DMS153 (cell line): ENCODE measurements around the gene BLOC1S3.

ENCODE experiments used
- DNase-seq: peaks from one replicate; lab custom pipeline; 2025; lab: John Stamatoyannopoulos, UW

Gene BLOC1S3, protein sequence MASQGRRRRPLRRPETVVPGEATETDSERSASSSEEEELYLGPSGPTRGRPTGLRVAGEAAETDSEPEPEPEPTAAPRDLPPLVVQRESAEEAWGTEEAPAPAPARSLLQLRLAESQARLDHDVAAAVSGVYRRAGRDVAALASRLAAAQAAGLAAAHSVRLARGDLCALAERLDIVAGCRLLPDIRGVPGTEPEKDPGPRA

GRCh38 chr19:45178262-45179071 is at the start of gene BLOC1S3:
BLOC1S3 (plus strand) TSS chr19:45178784; CDS start chr19:45179297, 513 bp downstream.
- DNase-seq = peak; percentile 100

DNA sequence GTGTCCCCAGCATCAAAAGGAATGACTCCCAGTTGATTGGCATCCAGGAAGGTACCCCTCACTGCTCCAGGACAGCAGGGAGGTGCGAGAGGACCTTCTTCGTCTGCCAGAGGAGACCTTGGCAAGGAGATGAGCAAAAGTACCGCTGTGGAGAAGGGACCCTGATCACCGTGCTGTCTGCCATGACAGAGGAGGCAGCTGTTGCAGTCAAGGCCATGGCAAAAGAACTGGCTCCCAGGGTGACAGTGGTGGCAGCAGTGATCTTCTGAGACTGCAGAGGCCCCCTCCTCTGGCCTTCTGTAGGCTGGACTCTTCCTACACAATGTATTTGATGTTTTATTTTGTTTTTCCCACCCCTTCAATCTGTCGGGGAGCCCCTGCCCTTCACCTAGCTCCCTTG is 49.8 kb upstream of the BLOC1S3 start:
- no peak for DNase-seq

DNA sequence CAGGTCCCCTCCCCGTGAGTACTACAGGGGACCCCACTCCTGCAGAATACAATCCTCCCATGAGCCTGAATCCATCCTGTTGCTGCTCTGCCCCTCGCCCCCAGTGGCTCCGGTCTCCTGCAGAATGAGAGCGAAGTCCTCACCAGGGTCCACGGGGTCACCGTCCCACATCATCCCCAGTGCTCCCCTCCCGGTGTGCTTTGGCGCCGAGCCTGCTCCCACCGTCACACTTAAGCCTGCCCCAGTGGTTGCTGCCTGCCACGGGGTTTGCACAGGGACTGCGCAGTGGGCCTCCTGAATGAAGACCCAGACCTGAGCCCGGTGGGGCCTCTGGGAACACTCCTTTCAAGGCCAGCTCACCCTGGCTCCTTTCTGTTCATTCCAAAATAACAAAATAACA is 48.3 kb upstream of the BLOC1S3 start:
- no peak for DNase-seq

GRCh38 chr19:45130888-45131615 is 47.5 kb upstream of the BLOC1S3 start:
- peak; percentile 99 for DNase-seq

DNA sequence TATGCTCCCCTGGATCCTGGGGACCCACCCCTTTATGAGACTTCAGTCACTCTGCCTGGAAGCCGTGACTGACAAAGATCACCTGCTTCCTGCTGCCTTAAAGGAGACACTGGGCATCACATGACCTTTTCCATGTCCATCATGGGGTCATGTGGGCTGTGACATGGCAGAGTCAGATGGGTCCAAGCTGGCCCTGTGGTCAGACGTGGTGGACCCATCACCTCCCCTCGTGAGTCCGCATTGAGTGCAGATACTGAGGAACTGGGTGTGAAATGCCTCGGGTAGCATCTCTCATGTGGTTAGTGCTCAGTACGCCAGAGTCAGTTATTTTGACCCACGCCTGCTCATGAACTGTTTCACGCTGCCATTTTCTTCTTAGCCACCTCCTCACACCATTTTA is 44.9 kb upstream of the BLOC1S3 start:
- DNase-seq = no peak

DNA sequence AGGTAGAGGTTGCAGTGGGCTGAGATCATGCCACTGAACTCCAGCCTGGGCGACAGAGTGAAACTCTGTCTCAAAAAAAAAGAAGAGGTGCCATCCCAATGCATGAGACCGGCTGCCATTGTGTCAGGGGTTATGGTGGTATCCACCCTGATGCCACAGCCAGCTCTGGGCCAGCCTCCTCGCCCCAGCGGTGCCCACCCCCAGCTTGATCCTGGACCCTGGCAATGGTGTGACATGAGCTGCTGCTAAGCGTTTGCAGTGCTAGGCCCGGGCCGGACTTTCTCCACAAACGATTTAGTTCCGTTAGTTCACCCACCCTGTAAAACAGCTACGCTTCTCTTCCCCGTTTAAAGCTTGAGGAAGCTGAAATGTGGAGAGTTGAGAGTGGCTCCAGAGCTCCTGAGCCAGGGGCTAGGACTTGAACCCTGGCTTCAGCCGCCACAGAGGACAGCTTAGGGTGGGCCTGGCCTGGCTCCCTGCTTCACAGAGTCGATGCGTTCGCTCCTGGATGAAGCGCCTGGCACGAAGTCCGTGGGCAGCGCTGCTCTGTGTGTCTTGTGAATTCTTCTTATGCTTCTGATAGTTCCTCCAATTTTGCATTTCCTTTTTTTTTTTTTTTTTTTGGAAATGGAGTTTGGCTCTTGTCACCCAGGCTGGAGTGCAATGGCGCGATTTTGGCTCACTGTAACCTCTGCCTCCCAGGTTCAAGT is 43.3 kb upstream of the BLOC1S3 start:
- DNase-seq = no peak

DNA sequence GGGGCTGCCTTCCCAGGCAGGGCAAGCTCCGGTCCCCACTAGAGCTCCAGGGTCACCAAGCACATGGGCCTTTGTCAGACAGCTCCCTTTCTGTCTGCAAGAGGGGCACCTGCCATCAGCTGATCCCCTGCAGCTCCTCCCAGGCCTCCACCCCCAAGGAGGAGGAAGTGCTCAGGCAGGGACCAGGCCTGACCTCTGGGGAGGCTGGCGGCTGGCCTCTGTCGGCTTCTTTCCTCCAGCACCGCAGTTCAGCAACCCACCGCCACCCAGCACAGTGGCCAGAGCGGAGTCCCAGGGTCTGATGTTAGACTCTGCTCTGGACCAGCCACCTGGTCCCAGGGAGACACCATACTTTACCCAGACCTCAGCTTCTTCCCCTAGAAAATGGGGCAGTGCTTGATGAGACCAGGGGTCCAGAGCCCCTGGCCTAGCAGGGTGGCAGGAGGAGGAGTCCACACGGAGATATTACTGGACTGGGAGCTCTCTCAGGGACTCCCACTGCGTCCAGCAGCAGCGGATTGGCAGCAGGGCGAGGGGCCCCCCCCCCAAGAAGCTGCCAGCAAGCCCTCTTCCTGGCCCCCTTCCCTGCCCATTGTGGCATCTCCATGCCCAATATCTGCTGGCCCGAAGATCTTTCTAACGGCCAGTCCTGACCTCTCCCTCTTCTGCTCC is 41.9 kb upstream of the BLOC1S3 start:
- DNase-seq = no peak

GRCh38 chr19:45137179-45137761 is 41.3 kb upstream of the BLOC1S3 start:
- no peak for DNase-seq

DNA sequence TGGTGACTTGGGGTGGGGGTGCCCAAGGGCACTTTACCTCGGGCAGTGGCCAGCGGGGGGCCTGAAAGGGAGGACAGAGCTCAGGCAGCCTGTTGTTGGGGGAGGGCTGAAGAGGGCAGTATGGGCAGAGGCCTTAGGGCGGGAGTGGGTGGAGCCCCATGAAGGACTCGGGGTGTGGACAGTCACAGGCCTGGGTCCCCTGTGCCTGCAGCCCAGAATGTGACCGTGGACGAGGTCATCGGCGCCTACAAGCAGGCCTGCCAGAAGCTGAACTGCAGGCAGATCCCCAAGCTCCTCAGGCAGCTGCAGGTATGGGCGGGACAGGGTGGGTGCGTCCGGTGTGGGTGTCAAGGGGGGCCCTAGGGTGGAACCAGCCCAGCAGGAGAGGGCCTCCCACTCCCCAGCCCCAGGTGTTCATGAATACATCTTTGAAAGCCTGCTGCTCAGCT is 40.3 kb upstream of the BLOC1S3 start:
- no peak for DNase-seq

DNA sequence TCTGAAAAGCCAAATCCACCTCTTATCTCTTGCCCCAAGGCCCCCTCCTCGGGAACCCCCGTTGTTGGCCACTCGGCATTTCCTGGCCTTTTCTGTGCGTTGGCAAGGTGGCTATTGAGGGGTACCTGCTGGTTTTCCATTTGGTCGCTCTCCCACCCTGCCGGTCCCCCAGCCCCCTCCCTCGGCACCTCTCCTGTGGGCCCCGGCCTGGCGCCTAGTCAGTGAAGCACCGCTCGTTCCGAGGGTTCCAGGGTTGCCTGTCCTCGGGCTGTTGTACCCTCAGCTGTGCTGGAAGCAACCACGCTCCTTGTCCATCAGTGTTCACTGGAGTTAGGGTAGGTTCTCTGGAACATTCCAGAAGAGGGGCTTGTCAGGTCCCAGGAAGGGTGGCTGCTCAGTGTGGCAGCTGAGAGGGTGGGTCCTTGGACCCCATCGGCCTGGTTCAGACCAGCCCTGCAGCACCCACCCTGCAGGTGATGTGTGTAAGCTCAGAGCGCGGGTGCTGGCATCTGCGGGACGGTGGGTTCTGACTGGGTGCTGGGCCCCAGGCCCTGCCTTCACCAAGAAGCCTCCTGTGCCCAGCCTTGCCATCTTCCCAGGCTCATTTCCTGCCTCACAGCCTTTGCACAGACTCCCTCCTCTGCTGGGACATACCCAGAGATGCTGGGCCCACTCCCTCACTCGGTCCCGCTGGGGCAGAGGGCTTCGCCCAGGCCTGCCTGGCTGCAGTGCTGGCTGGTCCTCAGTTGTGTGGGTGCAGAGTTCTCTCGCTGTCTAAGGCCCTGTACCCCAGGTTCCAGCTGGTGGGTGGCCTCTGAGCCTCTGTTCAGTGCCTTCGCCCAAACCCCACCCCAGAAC is 39.1 kb upstream of the BLOC1S3 start:
- DNase-seq = no peak

GRCh38 chr19:45140144-45140503 is 38.5 kb upstream of the BLOC1S3 start:
- no peak for DNase-seq

- no peak for DNase-seq
Observed at GRCh38 chr19:45140533-45140932, 38.1 kb upstream of the BLOC1S3 start.

DNA sequence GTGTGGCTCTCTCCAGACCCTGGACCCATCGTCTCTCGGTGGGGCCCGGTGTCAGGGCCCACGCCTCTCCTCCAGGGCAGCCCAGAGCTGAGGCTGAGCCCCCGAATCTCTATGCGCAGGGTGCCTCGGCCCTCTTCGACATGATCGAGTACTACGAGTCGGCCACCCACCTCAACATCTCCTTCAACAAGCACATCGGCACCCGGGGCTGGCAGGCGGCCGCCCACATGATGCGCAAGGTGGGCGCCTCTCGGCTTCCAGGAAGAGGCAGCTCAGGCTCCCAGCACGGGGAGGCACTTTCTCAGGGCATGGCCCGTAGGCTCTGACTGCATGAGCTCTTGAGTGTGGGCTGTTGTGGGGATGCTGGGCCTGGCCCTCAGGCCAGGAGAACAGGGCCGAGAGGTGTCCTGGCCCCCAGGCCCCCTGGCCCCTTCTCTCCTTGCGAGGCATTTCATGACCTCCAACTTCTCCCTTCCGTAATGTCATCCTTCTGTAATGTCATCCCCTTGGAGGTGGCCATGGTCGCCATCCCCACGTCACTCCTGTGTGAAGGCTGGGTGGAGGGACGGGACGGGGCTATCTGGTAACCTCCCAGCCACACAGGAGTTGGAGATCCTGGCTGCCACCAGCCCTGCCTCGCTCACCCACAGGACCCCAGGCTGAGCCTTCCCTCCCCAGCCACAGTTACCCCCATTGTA is 37.2 kb upstream of the BLOC1S3 start:
- no peak for DNase-seq

DNA sequence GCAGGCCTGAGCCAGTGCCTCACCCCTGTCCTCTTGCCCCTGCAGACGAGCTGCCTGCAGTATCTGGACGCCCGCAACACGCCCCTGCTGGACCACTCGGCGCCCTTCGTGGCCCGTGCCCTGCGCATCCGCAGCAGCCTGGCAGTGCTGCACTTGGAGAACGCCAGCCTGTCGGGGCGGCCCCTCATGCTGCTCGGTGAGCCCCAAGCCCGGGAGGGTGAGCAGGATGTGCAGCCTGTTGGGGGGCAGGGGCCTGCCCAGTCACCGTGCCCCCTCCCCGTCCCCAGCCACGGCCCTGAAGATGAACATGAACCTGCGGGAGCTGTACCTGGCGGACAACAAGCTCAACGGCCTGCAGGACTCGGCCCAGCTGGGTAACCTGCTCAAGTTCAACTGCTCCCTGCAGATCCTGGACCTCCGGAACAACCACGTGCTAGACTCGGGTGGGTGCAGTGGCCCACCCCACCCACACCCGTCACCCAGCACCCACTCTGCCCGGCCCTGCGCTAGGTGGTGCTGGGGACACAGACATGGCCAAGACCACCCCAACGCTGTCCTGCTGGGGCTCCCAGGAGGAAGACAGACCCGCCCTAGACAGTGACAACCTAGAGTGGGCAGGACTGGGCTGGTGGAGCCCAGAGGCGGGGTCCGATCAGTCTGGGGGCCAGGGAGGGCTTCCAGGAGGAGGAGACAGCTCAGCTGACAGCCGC is 36.4 kb upstream of the BLOC1S3 start:
- DNase-seq = no peak

- DNase-seq = no peak
Observed at GRCh38 chr19:45142726-45143110, 35.9 kb upstream of the BLOC1S3 start.

DNA sequence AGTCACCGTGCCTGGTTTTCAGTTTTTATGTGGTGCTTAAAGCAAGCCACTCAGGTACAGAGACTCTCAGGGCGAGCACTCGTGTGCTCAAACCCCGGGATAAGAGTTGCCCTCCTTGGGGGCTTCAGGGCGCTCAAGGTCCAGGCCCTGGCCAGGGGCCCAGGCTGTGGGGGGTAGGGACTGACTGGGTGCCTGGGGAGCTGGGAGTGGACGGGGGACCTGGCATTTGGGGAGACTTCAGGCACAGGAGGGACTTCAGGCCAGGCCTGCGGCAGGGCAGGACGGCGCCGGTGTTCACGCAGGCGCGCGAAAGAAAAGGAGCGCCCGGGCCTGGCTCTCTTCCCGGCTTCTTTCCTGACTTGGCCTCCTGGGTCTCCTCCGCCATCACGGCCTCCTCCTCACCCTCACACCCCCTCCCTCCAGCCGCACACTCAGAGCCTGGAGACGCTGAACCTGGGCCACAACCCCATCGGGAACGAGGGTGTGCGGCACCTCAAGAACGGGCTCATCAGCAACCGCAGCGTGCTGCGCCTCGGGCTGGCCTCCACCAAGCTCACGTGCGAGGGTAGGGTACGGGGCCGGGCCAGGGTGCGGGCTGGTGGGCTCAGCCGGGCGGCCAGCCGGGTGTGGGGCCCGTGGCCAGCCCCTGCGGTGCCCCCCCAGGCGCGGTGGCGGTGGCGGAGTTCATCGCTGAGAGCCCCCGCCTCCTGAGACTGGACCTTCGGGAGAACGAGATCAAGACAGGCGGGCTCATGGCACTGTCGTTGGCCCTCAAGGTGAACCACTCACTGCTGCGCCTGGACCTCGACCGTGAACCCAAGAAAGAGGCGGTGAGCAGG is 33.9 kb upstream of the BLOC1S3 start:
- no peak for DNase-seq

GRCh38 chr19:45145270-45146189 is 33.1 kb upstream of the BLOC1S3 start:
- DNase-seq = no peak
